Naive thymus-derived CD4-positive, alpha-beta T cell (primary cell): ENCODE measurements around the gene LMLN. TPM values are rescaled to one million over a fixed set of nuclear protein-coding genes. Genes with fewer than 3 reads are reported as not detected.

Experiments used
- ATAC-seq: fragments of 150-1000 bp; cut with Tn5 transposase; 2 replicates; pipeline ENCODE4 v1.10.0; 2021; ENCODE audit warnings: mild to moderate bottlenecking, moderate library complexity
- CTCF ChIA-PET: fragments of 350-600 bp; sonication (Branson Sonifier 250); formaldehyde crosslinking; loops from one replicate; lab custom pipeline; 2021; ENCODE audit warnings: antibody characterized with exemption; lab: Charles Lee
- POLR2A ChIA-PET: fragments of 350-600 bp; sonication (Branson Sonifier 250); formaldehyde crosslinking; loops from one replicate; lab custom pipeline; 2021; ENCODE audit warnings: antibody characterized with exemption, inconsistent platforms; lab: Charles Lee
- DNase-seq, 9 donors: peaks; one replicate each; pipeline versions ENCODE4 v3.0.0 to v3.0.0-alpha.2; 2020 to 2022; ENCODE audit warnings: mixed read lengths in 1 of 9
- H3K27ac ChIP-seq: one replicate; pipeline ENCODE4 v1.7.0; 2013; ENCODE audit warnings: mild to moderate bottlenecking, low read depth, low read length, moderate library complexity
- H3K27me3 ChIP-seq, 2 donors: one replicate each; pipeline ENCODE4 v1.7.0; 2013; ENCODE audit warnings: low read length in 2 of 2, mild to moderate bottlenecking in 2 of 2, moderate library complexity in 2 of 2; ENCODE audit not compliant: control insufficient read depth in 2 of 2, insufficient read depth in 2 of 2
- H3K36me3 ChIP-seq, 3 experiments: 1 replicate in 2 of 3; 2 replicates in 1 of 3; pipeline ENCODE4 v1.7.0; 2013; ENCODE audit warnings: low read length in 3 of 3, mild to moderate bottlenecking in 3 of 3, moderate library complexity in 1 of 3; ENCODE audit not compliant: insufficient read depth in 3 of 3, control insufficient read depth in 2 of 3
- H3K4me1 ChIP-seq, 2 donors: one replicate each; pipeline ENCODE4 v1.7.0; 2013; ENCODE audit warnings: low read length in 2 of 2, mild to moderate bottlenecking in 2 of 2, moderate library complexity in 1 of 2; ENCODE audit not compliant: control insufficient read depth in 2 of 2, insufficient read depth in 2 of 2
- H3K4me3 ChIP-seq: 2 replicates; pipeline ENCODE4 v1.7.0; 2013; ENCODE audit warnings: mild to moderate bottlenecking, low read length
- H3K9me3 ChIP-seq, 3 experiments: 1 replicate in 2 of 3; 2 replicates in 1 of 3; pipeline ENCODE4 v1.7.0; 2013; ENCODE audit warnings: low read length in 3 of 3; ENCODE audit not compliant: control insufficient read depth in 2 of 3
- H3K27ac Mint-ChIP-seq, 9 donors: one replicate each; pipeline ENCODE4 v1.8.0; 2020 to 2022; ENCODE audit warnings: mixed read lengths in 9 of 9, mild to moderate bottlenecking in 8 of 9, moderate library complexity in 5 of 9, inconsistent platforms in 2 of 9
- H3K27me3 Mint-ChIP-seq, 5 donors: one replicate each; pipeline ENCODE4 v1.8.0; 2021 to 2022; ENCODE audit warnings: mixed read lengths in 5 of 5, mild to moderate bottlenecking in 1 of 5
- H3K36me3 Mint-ChIP-seq, 5 donors: one replicate each; pipeline ENCODE4 v1.8.0; 2020 to 2022; ENCODE audit warnings: mixed read lengths in 5 of 5, mild to moderate bottlenecking in 3 of 5, inconsistent platforms in 1 of 5
- H3K4me1 Mint-ChIP-seq, 7 donors: one replicate each; pipeline ENCODE4 v1.8.0; 2020 to 2022; ENCODE audit warnings: mixed read lengths in 7 of 7, mild to moderate bottlenecking in 3 of 7, inconsistent platforms in 1 of 7
- H3K4me3 Mint-ChIP-seq, 10 donors: one replicate each; pipeline ENCODE4 v1.8.0; 2020 to 2022; ENCODE audit warnings: mild to moderate bottlenecking in 10 of 10, mixed read lengths in 10 of 10, moderate library complexity in 6 of 10, inconsistent platforms in 2 of 10
- H3K9me3 Mint-ChIP-seq, 11 donors: one replicate each; pipeline ENCODE4 v1.8.0; 2020 to 2022; ENCODE audit warnings: mixed read lengths in 11 of 11, mild to moderate bottlenecking in 4 of 11, inconsistent platforms in 1 of 11, moderate library complexity in 1 of 11
- intact Hi-C, 2 donors: fragments of 100-400 bp; cut with micrococcal nuclease; formaldehyde crosslinking; loops; one replicate each; pipeline ENCODE4 v1.15.1; 2023
- polyA plus RNA-seq, 2 donors: library from polyadenylated mRNA; unstranded; fragments of 300-500 nt; fragmentation: Illumina TruSeq; gene quantifications; one replicate each; pipeline ENCODE4 v1.2.3, GENCODE V29; 2021
- total RNA-seq, 6 experiments: library from RNA in 5 of 6; stranded (reverse) in 5 of 6; gene quantifications; 1 replicate in 5 of 6; 2 replicates in 1 of 6; pipeline ENCODE4 v1.2.3 and lab custom pipeline; 2021 to 2026

LMLN gene
- total and polyA plus RNA-seq, 7 experiments from 2014 or later = 1.5 to 10.9 (median 4.6) TPM

DNA sequence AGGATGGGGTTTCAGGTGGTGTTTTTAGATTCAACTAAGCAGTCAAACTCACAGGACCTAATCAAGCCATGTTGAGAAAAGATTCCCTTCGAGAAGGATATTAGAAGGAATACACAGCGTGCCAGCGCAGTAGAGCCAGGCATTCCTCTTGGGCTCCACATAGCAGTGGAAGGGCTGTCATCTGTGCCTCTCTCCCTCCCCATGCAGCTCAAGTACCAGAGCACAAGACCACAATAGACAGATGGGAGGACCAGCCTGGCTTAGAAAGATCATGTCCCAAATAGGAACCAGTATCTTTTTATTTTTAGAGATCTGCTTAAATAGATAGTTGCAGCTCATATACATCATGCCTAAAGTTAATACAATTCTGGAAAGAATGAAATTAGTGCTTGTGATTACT, 37.9 kb downstream of the LMLN start:
- Mint-ChIP-seq H3K4me3 (no peak overlapping the region), H3K36me3 (peaks cover 0 to 48% (median 13%) of the 10 kb centered on the region in 5 donors), H3K9me3 (no peaks in the 10 kb centered on the region), H3K27ac (no peak overlapping the region), H3K27me3 (no peaks in the 10 kb centered on the region), H3K4me1 (no peaks in the 10 kb centered on the region)
- Histone ChIP-seq H3K27me3 (no peaks in the 10 kb centered on the region), H3K27ac (no peak overlapping the region), H3K9me3 (no peaks in the 10 kb centered on the region), H3K36me3 (peaks cover 0 to 5% (median 0%) of the 10 kb centered on the region in 3 experiments), H3K4me3 (no peak overlapping the region), H3K4me1 (no peaks in the 10 kb centered on the region)
- ChIA-PET POLR2A (interaction anchor here (0.6 kb wide), 1 partner anchor 1250 kb away, joined by 3 read pairs; no protein-coding TSS in a partner anchor), CTCF (no interaction called here)
- intact Hi-C loops = no loop called here
- DNase-seq (no peak), ATAC-seq (no peak)

DNA sequence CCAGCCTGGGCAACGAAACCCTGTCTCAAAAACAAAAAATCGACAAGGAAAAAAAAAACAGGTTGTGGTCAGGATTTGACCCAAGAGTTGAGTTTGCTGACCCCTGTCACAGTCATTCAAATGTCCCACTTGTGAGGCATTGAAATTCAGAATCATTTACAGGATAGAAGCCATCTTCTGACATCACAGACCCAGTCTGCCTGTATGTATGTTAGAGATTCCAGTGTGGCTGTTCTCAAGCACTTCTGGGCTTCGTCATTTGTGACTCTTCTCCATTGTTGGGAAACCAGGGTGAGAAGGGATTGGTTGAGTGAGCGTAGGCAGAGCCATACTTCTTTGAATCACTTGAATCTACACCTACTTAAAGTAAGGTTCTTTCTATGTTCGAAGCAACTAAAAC, 57.1 kb downstream of the LMLN start:
- peaks cover 0 to 3% (median 0%) of the 10 kb centered on the region in 11 donors for H3K9me3 Mint-ChIP-seq

DNA sequence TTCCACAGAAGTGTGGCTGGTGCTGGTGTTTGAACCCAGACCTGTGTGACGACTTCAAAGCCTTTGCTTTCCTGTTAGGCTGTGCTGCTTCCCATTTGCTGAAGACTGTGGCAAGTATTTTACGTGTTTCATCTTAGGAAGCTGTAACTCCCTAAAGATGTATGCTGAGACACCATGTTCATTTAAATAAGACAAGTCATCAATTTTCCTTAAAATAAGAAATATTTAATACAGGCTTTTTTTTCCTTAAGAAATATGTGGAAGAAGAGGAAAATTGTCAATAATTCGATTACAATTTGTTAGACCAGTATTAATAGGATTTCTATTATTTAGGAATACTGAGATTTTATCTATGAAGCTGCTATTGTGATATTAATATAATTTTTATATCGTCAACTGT, 58.4 kb downstream of the LMLN start:
- no peaks in the 10 kb centered on the region for H3K9me3 ChIP-seq
- ChIA-PET CTCF (no interaction called here), POLR2A (no interaction called here)
- DNase-seq (no peak), ATAC-seq (no peak)
- Mint-ChIP-seq H3K4me1 (no peaks in the 10 kb centered on the region), H3K36me3 (peaks cover 0 to 23% (median 15%) of the 10 kb centered on the region in 5 donors), H3K9me3 (no peaks in the 10 kb centered on the region), H3K27ac (no peak overlapping the region), H3K4me3 (no peak overlapping the region), H3K27me3 (no peaks in the 10 kb centered on the region)
- peaks cover 0 to 6% (median 0%) of the 10 kb centered on the region in 3 experiments for H3K36me3 ChIP-seq
- H3K4me1 ChIP-seq = no peaks in the 10 kb centered on the region
- no peak overlapping the region for H3K4me3 ChIP-seq
- H3K27me3 ChIP-seq = no peaks in the 10 kb centered on the region
- intact Hi-C loops = no loop called here
- H3K27ac ChIP-seq = no peak overlapping the region

More for the DNA sequence above, 57.1 kb downstream of the LMLN start:
- H3K4me3 Mint-ChIP-seq = no peak overlapping the region
- intact Hi-C loops = no loop called here
- Histone ChIP-seq H3K4me3 (no peak overlapping the region), H3K4me1 (no peaks in the 10 kb centered on the region), H3K27ac (no peak overlapping the region), H3K36me3 (peaks cover 0 to 6% (median 0%) of the 10 kb centered on the region in 3 experiments), H3K9me3 (no peaks in the 10 kb centered on the region), H3K27me3 (no peaks in the 10 kb centered on the region)
- H3K27me3 Mint-ChIP-seq = no peaks in the 10 kb centered on the region
- H3K4me1 Mint-ChIP-seq = no peaks in the 10 kb centered on the region
- H3K36me3 Mint-ChIP-seq = peaks cover 0 to 19% (median 16%) of the 10 kb centered on the region in 5 donors
- ATAC-seq (no peak), DNase-seq (no peak)
- no peak overlapping the region for H3K27ac Mint-ChIP-seq
- ChIA-PET CTCF (no interaction called here), POLR2A (no interaction called here)

DNA sequence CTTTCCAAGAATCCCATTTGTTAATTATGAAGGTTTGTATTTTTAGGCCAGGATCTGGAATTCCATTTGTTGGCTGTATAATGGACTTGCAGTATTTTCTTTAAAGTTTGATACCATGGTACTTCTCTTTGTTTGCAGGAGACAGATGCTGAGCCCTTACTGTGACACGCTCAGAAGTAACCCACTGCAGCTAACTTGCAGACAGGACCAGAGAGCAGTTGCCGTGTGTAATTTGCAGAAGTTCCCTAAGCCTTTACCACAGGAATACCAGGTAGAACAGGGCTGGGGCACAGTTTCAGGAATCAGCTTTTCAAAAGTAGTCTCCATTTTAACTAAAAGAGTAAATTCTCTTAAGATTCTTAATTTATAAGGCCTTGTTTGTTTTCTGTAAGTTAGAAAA, 59.1 kb downstream of the LMLN start:
- DNase-seq (no peak), ATAC-seq (no peak)
- Mint-ChIP-seq H3K27me3 (no peaks in the 10 kb centered on the region), H3K4me3 (no peak overlapping the region), H3K36me3 (peaks cover 0 to 23% (median 15%) of the 10 kb centered on the region in 5 donors), H3K9me3 (no peaks in the 10 kb centered on the region), H3K27ac (no peak overlapping the region), H3K4me1 (no peaks in the 10 kb centered on the region)
- Histone ChIP-seq H3K27ac (no peak overlapping the region), H3K27me3 (no peaks in the 10 kb centered on the region), H3K9me3 (no peaks in the 10 kb centered on the region), H3K36me3 (peaks cover 0 to 6% (median 0%) of the 10 kb centered on the region in 3 experiments), H3K4me3 (no peak overlapping the region), H3K4me1 (no peaks in the 10 kb centered on the region)
- CTCF ChIA-PET = no interaction called here
- POLR2A ChIA-PET = no interaction called here
- intact Hi-C loops = no loop called here

DNA sequence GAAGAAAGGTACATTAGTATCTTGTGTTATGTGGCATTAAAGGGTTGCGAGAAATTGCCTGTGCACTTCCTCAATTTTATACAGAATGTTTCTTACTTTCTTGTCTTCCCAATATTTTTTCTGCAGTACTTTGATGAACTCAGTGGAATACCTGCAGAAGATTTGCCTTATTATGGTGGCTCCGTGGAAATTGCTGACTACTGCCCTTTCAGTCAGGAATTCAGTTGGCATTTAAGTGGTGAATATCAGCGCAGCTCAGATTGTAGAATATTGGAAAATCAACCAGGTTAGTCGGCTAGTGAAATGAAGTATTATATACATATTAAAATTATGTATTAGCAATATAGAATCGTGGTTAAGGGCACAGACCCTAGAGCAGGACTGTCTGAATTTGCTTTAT, 61.3 kb downstream of the LMLN start:
- intact Hi-C loops = no loop called here
- DNase-seq (no peak), ATAC-seq (no peak)
- H3K36me3 ChIP-seq = peaks cover 0 to 6% (median 0%) of the 10 kb centered on the region in 3 experiments
- H3K27me3 ChIP-seq = no peaks in the 10 kb centered on the region
- Mint-ChIP-seq H3K4me3 (no peak overlapping the region), H3K27me3 (no peaks in the 10 kb centered on the region), H3K36me3 (peaks cover 0 to 31% (median 15%) of the 10 kb centered on the region in 5 donors), H3K27ac (no peak overlapping the region), H3K9me3 (no peaks in the 10 kb centered on the region), H3K4me1 (no peaks in the 10 kb centered on the region)
- H3K4me1 ChIP-seq = no peaks in the 10 kb centered on the region
- ChIA-PET POLR2A (no interaction called here), CTCF (no interaction called here)
- no peaks in the 10 kb centered on the region for H3K9me3 ChIP-seq
- no peak overlapping the region for H3K27ac ChIP-seq
- no peak overlapping the region for H3K4me3 ChIP-seq

DNA sequence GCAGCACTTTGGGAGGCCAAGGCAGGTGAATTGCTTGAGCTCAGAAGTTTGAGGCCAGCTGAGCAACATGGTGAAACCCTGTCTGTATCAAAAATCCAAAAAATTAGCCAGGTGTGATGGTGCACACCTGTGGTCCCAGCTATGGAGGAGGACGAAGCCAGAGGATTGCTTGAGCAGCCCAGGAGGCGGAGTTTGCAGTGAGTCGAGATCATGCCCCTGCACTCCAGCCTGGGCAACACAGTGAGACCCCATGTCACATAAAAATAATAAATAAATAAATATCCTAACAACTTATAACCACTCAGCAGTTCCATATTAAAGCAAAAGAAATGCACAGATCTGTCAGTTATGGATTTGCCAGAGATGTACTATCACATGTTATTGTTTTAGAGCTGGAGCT, 62.6 kb downstream of the LMLN start:
- H3K27me3 Mint-ChIP-seq = no peaks in the 10 kb centered on the region
- H3K4me1 ChIP-seq = no peaks in the 10 kb centered on the region
- no peaks in the 10 kb centered on the region for H3K27me3 ChIP-seq
- peaks cover 0 to 6% (median 0%) of the 10 kb centered on the region in 3 experiments for H3K36me3 ChIP-seq
- intact Hi-C loops = no loop called here
- H3K27ac ChIP-seq = no peak overlapping the region
- POLR2A ChIA-PET = no interaction called here
- H3K9me3 ChIP-seq = no peaks in the 10 kb centered on the region
- CTCF ChIA-PET = no interaction called here
- DNase-seq = no peak
- no peak for ATAC-seq
- no peaks in the 10 kb centered on the region for H3K4me1 Mint-ChIP-seq
- no peak overlapping the region for H3K4me3 Mint-ChIP-seq
- peaks cover 0 to 44% (median 26%) of the 10 kb centered on the region in 5 donors for H3K36me3 Mint-ChIP-seq
- H3K27ac Mint-ChIP-seq = no peak overlapping the region
- no peak overlapping the region for H3K4me3 ChIP-seq
- H3K9me3 Mint-ChIP-seq = no peaks in the 10 kb centered on the region

DNA sequence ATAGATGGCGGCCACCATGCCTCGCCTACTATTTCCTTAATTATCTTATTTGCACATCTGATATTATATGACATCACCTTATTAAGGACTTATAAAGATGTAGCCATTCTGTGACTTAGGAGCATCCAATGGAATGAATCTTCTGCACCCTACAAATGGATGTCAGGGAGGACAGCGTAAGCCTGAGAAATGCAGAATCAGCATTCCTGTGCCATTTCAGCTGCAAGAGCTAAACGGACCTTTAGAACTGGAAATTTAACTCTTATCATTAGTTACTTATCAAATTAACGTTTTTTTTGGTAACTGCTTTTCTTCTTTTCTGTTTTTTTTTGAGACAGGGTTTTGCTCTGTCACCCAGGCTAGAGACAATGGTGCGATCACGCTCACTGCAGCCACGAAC, 65.6 kb downstream of the LMLN start:
- ATAC-seq = no peak
- H3K27ac Mint-ChIP-seq = no peak overlapping the region
- H3K27me3 ChIP-seq = no peaks in the 10 kb centered on the region
- H3K27me3 Mint-ChIP-seq = no peaks in the 10 kb centered on the region
- no peaks in the 10 kb centered on the region for H3K4me1 ChIP-seq
- H3K9me3 ChIP-seq = no peaks in the 10 kb centered on the region
- no peaks in the 10 kb centered on the region for H3K9me3 Mint-ChIP-seq
- peaks cover 0 to 2% (median 0%) of the 10 kb centered on the region in 7 donors for H3K4me1 Mint-ChIP-seq
- no peak overlapping the region for H3K27ac ChIP-seq
- intact Hi-C loops = no loop called here
- CTCF ChIA-PET = no interaction called here
- H3K36me3 Mint-ChIP-seq = peaks cover 0 to 57% (median 33%) of the 10 kb centered on the region in 5 donors
- peaks cover 0 to 6% (median 0%) of the 10 kb centered on the region in 3 experiments for H3K36me3 ChIP-seq
- H3K4me3 ChIP-seq = no peak overlapping the region
- DNase-seq = no peak
- H3K4me3 Mint-ChIP-seq = no peak overlapping the region
- POLR2A ChIA-PET = interaction anchor here (0.5 kb wide), 1 partner anchor 14 kb away, joined by 3 read pairs; no protein-coding TSS in a partner anchor
